Muscle layer of duodenum (tissue), 2 donors: ENCODE measurements around the gene CD164L2.
"Not testable (repeated sequence)": the region's sequence is repeated elsewhere in the genome, so short reads cannot be mapped to it uniquely, and the experiment has no call there.

Source experiments
- H3K27ac ChIP-seq: one replicate; pipeline ENCODE4 v1.7.0; 2013; ENCODE audit warnings: mild to moderate bottlenecking, low read length
- H3K27me3 ChIP-seq: one replicate; pipeline ENCODE4 v1.7.0; 2013; ENCODE audit warnings: low read depth, mild to moderate bottlenecking, control low read depth, low read length
- H3K36me3 ChIP-seq, 2 donors: one replicate each; pipeline ENCODE4 v1.7.0; 2013; ENCODE audit warnings: low read length in 2 of 2, control low read depth in 1 of 2, mild to moderate bottlenecking in 1 of 2; ENCODE audit not compliant: insufficient read depth in 2 of 2, control insufficient read depth in 1 of 2
- H3K4me1 ChIP-seq, 2 donors: one replicate each; pipeline ENCODE4 v1.7.0; 2013; ENCODE audit warnings: low read length in 2 of 2, mild to moderate bottlenecking in 2 of 2, control low read depth in 1 of 2, moderate library complexity in 1 of 2; ENCODE audit not compliant: insufficient read depth in 2 of 2, control insufficient read depth in 1 of 2
- H3K4me3 ChIP-seq, 2 donors: one replicate each; pipeline ENCODE4 v1.7.0; 2013; ENCODE audit warnings: low read length in 2 of 2, low read depth in 1 of 2, mild to moderate bottlenecking in 1 of 2
- H3K9me3 ChIP-seq, 2 donors: one replicate each; pipeline ENCODE4 v1.7.0; 2013; ENCODE audit warnings: low read length in 2 of 2, control low read depth in 1 of 2, mild to moderate bottlenecking in 1 of 2; ENCODE audit not compliant: control insufficient read depth in 1 of 2
- donor health status: healthy.

Gene CD164L2

DNA sequence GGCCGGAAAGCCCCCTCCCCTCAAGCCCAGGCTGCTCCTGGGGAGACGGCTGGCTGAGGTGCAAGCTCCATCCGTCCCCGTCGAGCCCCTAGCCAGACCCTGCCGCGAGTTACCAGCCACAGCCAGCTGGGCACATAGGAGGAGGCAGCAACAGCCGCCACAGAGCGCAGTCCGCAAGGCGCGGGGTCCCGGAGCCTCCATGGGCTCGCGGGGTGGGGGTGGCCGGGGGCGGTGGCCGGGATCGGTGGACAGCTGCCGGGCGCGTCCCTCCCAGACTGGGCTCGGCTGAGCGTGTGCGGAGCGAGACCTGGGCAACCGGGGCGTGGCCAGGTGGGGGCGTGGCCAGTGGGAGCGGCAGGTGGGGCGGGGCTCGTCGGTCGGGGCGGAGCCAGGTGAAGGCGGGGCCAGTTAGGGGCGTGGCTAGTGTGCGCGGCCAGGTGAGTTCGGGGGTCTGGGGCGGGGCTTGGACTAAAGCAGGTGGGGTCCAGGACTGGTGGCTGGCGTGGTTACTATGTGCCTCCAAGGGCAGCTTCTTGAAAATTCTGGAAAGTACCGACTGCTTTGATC, at the start of gene CD164L2:
TSS of gene CD164L2 (minus strand) at position 295 of the 567 bp plus-strand sequence. CDS start at position 201, 94 bp downstream.
- Histone ChIP-seq H3K4me1 (no peaks in the 10 kb centered on the region), H3K36me3 (no peaks in the 10 kb centered on the region), H3K9me3 (no peaks in the 10 kb centered on the region), H3K27ac (no peak within 1 kb of the TSS), H3K27me3 (no peaks in the 10 kb centered on the region), H3K4me3 (no peak within 1 kb of the TSS)

- not testable (repeated sequence) for H3K27ac ChIP-seq, H3K36me3 ChIP-seq, H3K4me3 ChIP-seq, H3K27me3 ChIP-seq, H3K9me3 ChIP-seq
- peaks cover 56 to 88% of the 10 kb centered on the region in 2 donors for H3K4me1 ChIP-seq
These were observed 49.6 kb upstream of the CD164L2 start for GRCh38 chr1:27432725-27433124.

GRCh38 chr1:27431601-27431940, 48.4 kb upstream of the CD164L2 start:
- H3K9me3 ChIP-seq = no peaks in the 10 kb centered on the region
- H3K4me3 ChIP-seq = peak overlapping the region in 1 of 2 donors; percentile 0
- peak overlapping the region; percentile 47 for H3K27ac ChIP-seq
- H3K27me3 ChIP-seq = no peaks in the 10 kb centered on the region
- H3K36me3 ChIP-seq = peaks cover 0 to 4% of the 10 kb centered on the region in 2 donors
- H3K4me1 ChIP-seq = peaks cover 47 to 89% of the 10 kb centered on the region in 2 donors

- H3K27ac ChIP-seq = peak overlapping the region; percentile 47
- peaks cover 43 to 84% of the 10 kb centered on the region in 2 donors for H3K4me1 ChIP-seq
- no peaks in the 10 kb centered on the region for H3K27me3 ChIP-seq
- peak overlapping the region in 1 of 2 donors; percentile 0 for H3K4me3 ChIP-seq
- H3K36me3 ChIP-seq = peaks cover 0 to 4% of the 10 kb centered on the region in 2 donors
- no peaks in the 10 kb centered on the region for H3K9me3 ChIP-seq
These were observed 47.9 kb upstream of the CD164L2 start for GRCh38 chr1:27430903-27431600.

GRCh38 chr1:27429029-27429425, 45.9 kb upstream of the CD164L2 start:
- no peaks in the 10 kb centered on the region for H3K27me3 ChIP-seq
- peak overlapping the region; percentile 66 for H3K27ac ChIP-seq
- peaks cover 0 to 4% of the 10 kb centered on the region in 2 donors for H3K36me3 ChIP-seq
- peaks cover 29 to 66% of the 10 kb centered on the region in 2 donors for H3K4me1 ChIP-seq
- no peaks in the 10 kb centered on the region for H3K9me3 ChIP-seq
- peak overlapping the region in 1 of 2 donors; percentile 42 for H3K4me3 ChIP-seq

GRCh38 chr1:27428316-27429028, 45.3 kb upstream of the CD164L2 start:
- H3K4me1 ChIP-seq = peaks cover 23 to 60% of the 10 kb centered on the region in 2 donors
- H3K4me3 ChIP-seq = peak overlapping the region in 1 of 2 donors; percentile 42
- H3K27ac ChIP-seq = peak overlapping the region; percentile 66
- no peaks in the 10 kb centered on the region for H3K27me3 ChIP-seq
- H3K9me3 ChIP-seq = no peaks in the 10 kb centered on the region
- H3K36me3 ChIP-seq = peaks cover 0 to 4% of the 10 kb centered on the region in 2 donors

DNA sequence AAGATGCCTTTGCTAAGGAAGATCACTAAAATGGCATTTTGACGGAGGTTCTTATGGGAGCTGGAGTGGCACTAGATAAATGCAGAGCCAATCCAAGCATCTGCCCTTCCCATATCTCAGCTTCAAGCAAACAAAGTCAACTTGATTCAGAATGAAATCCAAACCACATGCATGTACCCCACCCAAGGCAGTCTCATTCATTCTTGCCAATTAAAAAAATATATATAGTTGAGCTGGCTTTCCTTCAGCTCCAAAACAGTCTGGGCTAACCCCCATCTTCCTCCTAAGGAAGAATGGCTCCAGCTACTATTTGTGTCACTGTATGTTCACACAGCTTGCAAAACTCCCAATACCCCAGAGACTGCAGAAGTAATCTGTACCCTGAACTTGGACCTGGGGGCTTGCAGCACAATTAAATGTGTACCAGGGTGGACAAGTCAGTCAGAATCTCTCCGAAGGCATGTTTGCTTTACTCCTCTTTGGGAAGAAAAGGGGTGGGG, 44.7 kb upstream of the CD164L2 start:
- Histone ChIP-seq H3K27ac (peak overlapping the region; percentile 66), H3K27me3 (no peaks in the 10 kb centered on the region), H3K36me3 (peaks cover 0 to 4% of the 10 kb centered on the region in 2 donors), H3K4me1 (peaks cover 19 to 54% of the 10 kb centered on the region in 2 donors), H3K9me3 (no peaks in the 10 kb centered on the region), H3K4me3 (peak overlapping the region in 1 of 2 donors; percentile 42)

- Histone ChIP-seq H3K9me3 (no peaks in the 10 kb centered on the region), H3K4me1 (peaks cover 19 to 51% of the 10 kb centered on the region in 2 donors), H3K36me3 (peaks cover 0 to 4% of the 10 kb centered on the region in 2 donors), H3K27me3 (no peaks in the 10 kb centered on the region), H3K4me3 (no peak overlapping the region), H3K27ac (peak overlapping the region; percentile 28)
These were observed 44.2 kb upstream of the CD164L2 start for GRCh38 chr1:27427329-27427728.

DNA sequence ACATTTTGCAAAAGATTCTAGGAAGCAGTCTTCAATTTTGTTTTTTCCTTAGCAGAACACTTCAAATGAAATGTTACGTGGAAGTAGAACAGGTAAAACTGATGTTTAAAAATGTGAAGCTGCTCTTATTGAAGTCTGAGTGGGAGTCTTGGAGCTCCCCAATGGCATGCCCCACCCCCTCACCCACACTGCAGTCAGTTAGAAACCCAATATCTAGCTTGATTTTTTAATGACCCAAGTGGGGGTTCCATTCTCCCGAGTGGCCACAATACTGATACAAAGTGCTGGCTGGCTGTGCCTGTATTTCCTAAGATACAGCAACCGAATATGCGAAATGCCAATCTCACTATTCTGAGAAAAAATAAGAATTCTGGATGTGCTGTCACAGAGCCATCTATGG, 40.6 kb upstream of the CD164L2 start:
- Histone ChIP-seq H3K27ac (no peak overlapping the region), H3K9me3 (no peaks in the 10 kb centered on the region)

GRCh38 chr1:27418326-27419185, 35.4 kb upstream of the CD164L2 start:
- peaks cover 13 to 39% of the 10 kb centered on the region in 2 donors for H3K4me1 ChIP-seq
- no peaks in the 10 kb centered on the region for H3K27me3 ChIP-seq
- no peaks in the 10 kb centered on the region for H3K9me3 ChIP-seq
- H3K4me3 ChIP-seq = no peak overlapping the region
- peak overlapping the region; percentile 83 for H3K27ac ChIP-seq
- peaks cover 38% of the 10 kb centered on the region in 2 donors for H3K36me3 ChIP-seq

More for the DNA sequence above, 40.6 kb upstream of the CD164L2 start:
- Histone ChIP-seq H3K4me1 (peaks cover 15 to 32% of the 10 kb centered on the region in 2 donors), H3K27me3 (no peaks in the 10 kb centered on the region), H3K4me3 (no peak overlapping the region), H3K36me3 (peaks cover 0 to 4% of the 10 kb centered on the region in 2 donors)
